ENCODE measurements around the gene XAGE2. TPM values are rescaled to one million over a fixed set of nuclear protein-coding genes. Genes with fewer than 3 reads are reported as not detected.
A peak's percentile ranks its signal among the peaks of the same experiment; 100 is the strongest.

XAGE2 gene
- total RNA-seq, 1 donor from 2014 or later: not detected

- no peak overlapping the region for H3K4me3 Mint-ChIP-seq
- Histone ChIP-seq H3K4me3 (no peak overlapping the region), H2AFZ (replicated peaks) (no peak overlapping the region), H3F3A (ENCODE audit: low read depth) (no peaks in the 10 kb centered on the region), H4K20me1 (ENCODE audit: low read depth) (no peaks in the 10 kb centered on the region), H3K27ac (no peak overlapping the region), H3K4me1 (no peaks in the 10 kb centered on the region), H3K9ac (no peak overlapping the region), H3K79me2 (ENCODE audit: low read depth) (no peaks in the 10 kb centered on the region), H3K27me3 (no peaks in the 10 kb centered on the region), H3K9me3 (ENCODE audit: low read depth) (no peaks in the 10 kb centered on the region), H3K36me3 (no peaks in the 10 kb centered on the region), H3K4me2 (no peak overlapping the region)
- H3K36me3 Mint-ChIP-seq: no peaks in the 10 kb centered on the region
- H3K9me3 Mint-ChIP-seq: no peaks in the 10 kb centered on the region
- DNase-seq (ENCODE audit: low spot score): no peak
- no peaks in the 10 kb centered on the region for H3K27me3 Mint-ChIP-seq (ENCODE audit: insufficient read depth, low read depth)
- TF ChIP-seq, protein P1, sequence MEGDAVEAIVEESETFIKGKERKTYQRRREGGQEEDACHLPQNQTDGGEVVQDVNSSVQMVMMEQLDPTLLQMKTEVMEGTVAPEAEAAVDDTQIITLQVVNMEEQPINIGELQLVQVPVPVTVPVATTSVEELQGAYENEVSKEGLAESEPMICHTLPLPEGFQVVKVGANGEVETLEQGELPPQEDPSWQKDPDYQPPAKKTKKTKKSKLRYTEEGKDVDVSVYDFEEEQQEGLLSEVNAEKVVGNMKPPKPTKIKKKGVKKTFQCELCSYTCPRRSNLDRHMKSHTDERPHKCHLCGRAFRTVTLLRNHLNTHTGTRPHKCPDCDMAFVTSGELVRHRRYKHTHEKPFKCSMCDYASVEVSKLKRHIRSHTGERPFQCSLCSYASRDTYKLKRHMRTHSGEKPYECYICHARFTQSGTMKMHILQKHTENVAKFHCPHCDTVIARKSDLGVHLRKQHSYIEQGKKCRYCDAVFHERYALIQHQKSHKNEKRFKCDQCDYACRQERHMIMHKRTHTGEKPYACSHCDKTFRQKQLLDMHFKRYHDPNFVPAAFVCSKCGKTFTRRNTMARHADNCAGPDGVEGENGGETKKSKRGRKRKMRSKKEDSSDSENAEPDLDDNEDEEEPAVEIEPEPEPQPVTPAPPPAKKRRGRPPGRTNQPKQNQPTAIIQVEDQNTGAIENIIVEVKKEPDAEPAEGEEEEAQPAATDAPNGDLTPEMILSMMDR (IDR thresholded peaks at IDR 0.05): no peak
- TF ChIP-seq EZH2 (IDR thresholded peaks at IDR 0.05) (no peak), EZH2phosphoT487 (IDR thresholded peaks at IDR 0.05) (no peak)
- no peak overlapping the region for H3K27ac Mint-ChIP-seq
- peaks cover 3% of the 10 kb centered on the region for H3K4me1 Mint-ChIP-seq
These were observed 6.9 kb upstream of the XAGE2 start for GRCh38 chrX:52361941-52362340.

GRCh38 chrX:52363247-52363883 is 5.5 kb upstream of the XAGE2 start:
- no peaks in the 10 kb centered on the region for H3K9me3 Mint-ChIP-seq
- peak; percentile 5 for DNase-seq (ENCODE audit: low spot score)

GRCh38 chrX:52378870-52379269 is 10.0 kb downstream of the XAGE2 start:
- Histone ChIP-seq H4K20me1 (ENCODE audit: low read depth) (no peaks in the 10 kb centered on the region), H3K9ac (no peak overlapping the region), H3K79me2 (ENCODE audit: low read depth) (no peaks in the 10 kb centered on the region), H3K27ac (no peak overlapping the region), H3K4me3 (no peak overlapping the region), H3K4me2 (no peak overlapping the region), H3K9me3 (ENCODE audit: low read depth) (no peaks in the 10 kb centered on the region), H3F3A (ENCODE audit: low read depth) (no peaks in the 10 kb centered on the region), H3K4me1 (no peaks in the 10 kb centered on the region), H3K27me3 (no peaks in the 10 kb centered on the region), H2AFZ (replicated peaks) (no peak overlapping the region), H3K36me3 (no peaks in the 10 kb centered on the region)
- H3K9me3 Mint-ChIP-seq: no peaks in the 10 kb centered on the region
- DNase-seq (ENCODE audit: low spot score): no peak
- H3K4me1 Mint-ChIP-seq: no peaks in the 10 kb centered on the region
- H3K4me3 Mint-ChIP-seq: no peak overlapping the region
- peaks cover 4% of the 10 kb centered on the region for H3K27me3 Mint-ChIP-seq (ENCODE audit: insufficient read depth, low read depth)
- TF ChIP-seq, protein P1 (IDR thresholded peaks at IDR 0.05): no peak
- no peak for TF ChIP-seq EZH2phosphoT487 (IDR thresholded peaks at IDR 0.05)
- no peak for TF ChIP-seq EZH2 (IDR thresholded peaks at IDR 0.05)
- no peak overlapping the region for H3K27ac Mint-ChIP-seq
- H3K36me3 Mint-ChIP-seq: no peaks in the 10 kb centered on the region

More at GRCh38 chrX:52363247-52363883, 5.5 kb upstream of the XAGE2 start:
- Histone ChIP-seq H3F3A (ENCODE audit: low read depth) (no peaks in the 10 kb centered on the region), H3K9ac (no peak overlapping the region), H3K27ac (no peak overlapping the region), H3K79me2 (ENCODE audit: low read depth) (no peaks in the 10 kb centered on the region), H2AFZ (replicated peaks) (no peak overlapping the region), H3K36me3 (no peaks in the 10 kb centered on the region), H3K4me1 (no peaks in the 10 kb centered on the region), H3K27me3 (no peaks in the 10 kb centered on the region), H4K20me1 (ENCODE audit: low read depth) (no peaks in the 10 kb centered on the region), H3K9me3 (ENCODE audit: low read depth) (no peaks in the 10 kb centered on the region), H3K4me2 (no peak overlapping the region), H3K4me3 (no peak overlapping the region)
- no peaks in the 10 kb centered on the region for H3K27me3 Mint-ChIP-seq (ENCODE audit: insufficient read depth, low read depth)
- H3K36me3 Mint-ChIP-seq: no peaks in the 10 kb centered on the region
- H3K4me1 Mint-ChIP-seq: peaks cover 3% of the 10 kb centered on the region
- no peak for TF ChIP-seq EZH2 (IDR thresholded peaks at IDR 0.05)
- TF ChIP-seq, protein P1 (IDR thresholded peaks at IDR 0.05): peak; percentile 29
- no peak overlapping the region for H3K27ac Mint-ChIP-seq
- no peak overlapping the region for H3K4me3 Mint-ChIP-seq

Measured in neural progenitor cell (in vitro differentiated cells).